Tibial nerve (tissue), 4 donors: ENCODE data around the gene BOLA3. TPM values are rescaled to one million over a fixed set of nuclear protein-coding genes. Genes with fewer than 3 reads are reported as not detected.
"Not testable (repeated sequence)": the region's sequence is repeated elsewhere in the genome, so short reads cannot be mapped to it uniquely, and the experiment has no call there.

ENCODE experiments used
- DNase-seq, 2 donors: peaks; one replicate each; pipeline ENCODE4 v3.0.0-alpha.2; 2019; ENCODE audit warnings: low spot score in 2 of 2
- H3K27ac ChIP-seq, 4 donors: fragments of 200-600 bp; sonication (generic) in 3 of 4; one replicate each; pipeline ENCODE4 v1.5.1; 2017 to 2019; ENCODE audit warnings: mild to moderate bottlenecking in 1 of 4
- H3K27me3 ChIP-seq, 2 donors: fragments of 200-600 bp; sonication (generic) in 1 of 2; one replicate each; pipeline versions ENCODE4 v1.5.1 to v1.6.0; 2017 to 2019
- H3K36me3 ChIP-seq, 3 donors: fragments of 200-600 bp; sonication (generic); one replicate each; pipeline ENCODE4 v1.5.1; 2018 to 2019
- H3K4me1 ChIP-seq, 4 donors: fragments of 200-600 bp; sonication (generic) in 3 of 4; one replicate each; pipeline ENCODE4 v1.5.1; 2017 to 2019
- H3K4me3 ChIP-seq, 4 donors: fragments of 200-600 bp; sonication (generic) in 3 of 4; one replicate each; pipeline ENCODE4 v1.5.1; 2017 to 2019; ENCODE audit warnings: mild to moderate bottlenecking in 1 of 4, moderate library complexity in 1 of 4
- H3K9me3 ChIP-seq, 4 donors: fragments of 200-600 bp; sonication (generic) in 3 of 4; one replicate each; pipeline ENCODE4 v1.5.1; 2017 to 2019
- CTCF ChIP-seq, 5 experiments: fragments of 200-600 bp in 3 of 5; fragments of 450-650 bp in 2 of 5; sonication (generic) in 3 of 5; IDR thresholded peaks; one replicate each; pipeline ENCODE4 v1.5.1; 2016 to 2019; ENCODE audit warnings: antibody characterized with exemption in 5 of 5, mild to moderate bottlenecking in 3 of 5, moderate library complexity in 2 of 5
- EP300 ChIP-seq, 2 donors: sonication (generic); formaldehyde crosslinking; IDR thresholded peaks; one replicate each; pipeline ENCODE4 v1.6.1; 2017; ENCODE audit warnings: antibody characterized with exemption in 2 of 2, mild to moderate bottlenecking in 1 of 2
- POLR2A ChIP-seq, 2 donors: fragments of 450-650 bp; IDR thresholded peaks; one replicate each; pipeline ENCODE4 v1.6.1; 2017; ENCODE audit warnings: antibody characterized with exemption in 2 of 2, mild to moderate bottlenecking in 2 of 2, moderate library complexity in 2 of 2
- WGBS, 2 donors: methylation state at CpG; one replicate each; pipeline ENCODE4 v1.1.5; 2018; 5-methylcytosine and 5-hydroxymethylcytosine counted together
- total RNA-seq, 4 donors: library from RNA; depleted of rRNA; stranded (reverse); fragments of >200 nt; gene quantifications; one replicate each; pipeline ENCODE4 v1.1.0, GENCODE V29; 2016

BOLA3 gene
- total RNA-seq, 4 donors from 2014 or later = 23.2 to 39.5 (median 25.8) TPM

- WGBS, 2 donors = 60 to 71% methylated on average over 7 of the region's 7 CpGs
- DNase-seq = peak in 1 of 2 donors; percentile 8
- TF ChIP-seq POLR2A (IDR thresholded peaks at IDR 0.05) (no peak), CTCF (IDR thresholded peaks at IDR 0.05) (no peak), EP300 (IDR thresholded peaks at IDR 0.05) (no peak)
- H3K9me3 ChIP-seq = no peaks in the 10 kb centered on the region
- peaks cover 0 to 92% (median 13%) of the 10 kb centered on the region in 3 donors for H3K36me3 ChIP-seq
- H3K4me1 ChIP-seq = peaks cover 0 to 4% (median 0%) of the 10 kb centered on the region in 4 donors
- no peaks in the 10 kb centered on the region for H3K27me3 ChIP-seq
- H3K4me3 ChIP-seq = no peak overlapping the region
- H3K27ac ChIP-seq = peak overlapping the region in 2 of 4 donors; percentile 36 to 70
These were observed 55.4 kb downstream of the BOLA3 start for GRCh38 chr2:74092275-74092674.

- H3K4me3 ChIP-seq = no peak overlapping the region
- no peaks in the 10 kb centered on the region for H3K9me3 ChIP-seq
- peak overlapping the region in 1 of 4 donors; percentile 67 for H3K27ac ChIP-seq
- H3K27me3 ChIP-seq = no peaks in the 10 kb centered on the region
- 91 to 94% methylated on average over 3 of the region's 3 CpGs for WGBS, 2 donors
- H3K36me3 ChIP-seq = peaks cover 0 to 89% (median 13%) of the 10 kb centered on the region in 3 donors
- peaks cover 0 to 4% (median 0%) of the 10 kb centered on the region in 4 donors for H3K4me1 ChIP-seq
- no peak for DNase-seq
- TF ChIP-seq EP300 (IDR thresholded peaks at IDR 0.05) (no peak), CTCF (IDR thresholded peaks at IDR 0.05) (no peak), POLR2A (IDR thresholded peaks at IDR 0.05) (no peak)
These were observed 56.3 kb downstream of the BOLA3 start for GRCh38 chr2:74091391-74091790.

GRCh38 chr2:74089816-74090745 lies 57.6 kb downstream of the BOLA3 start:
- no peak for TF ChIP-seq POLR2A (IDR thresholded peaks at IDR 0.05)
- Histone ChIP-seq H3K36me3 (peaks cover 0 to 85% (median 13%) of the 10 kb centered on the region in 3 donors), H3K4me1 (peaks cover 0 to 4% (median 0%) of the 10 kb centered on the region in 4 donors)

GRCh38 chr2:74088676-74089075 lies 59.0 kb downstream of the BOLA3 start:
- not testable (repeated sequence) for DNase-seq, H3K27ac ChIP-seq, H3K9me3 ChIP-seq, H3K4me1 ChIP-seq, H3K4me3 ChIP-seq, H3K27me3 ChIP-seq
- peaks cover 0 to 79% (median 13%) of the 10 kb centered on the region in 3 donors for H3K36me3 ChIP-seq
- WGBS, 2 donors = 93 to 99% methylated on average over 8 of the region's 8 CpGs

More at GRCh38 chr2:74089816-74090745, 57.6 kb downstream of the BOLA3 start:
- H3K27me3 ChIP-seq = no peaks in the 10 kb centered on the region
- 91 to 92% methylated on average over 24 to 25 of the region's 26 CpGs for WGBS, 2 donors
- no peak overlapping the region for H3K4me3 ChIP-seq
- H3K27ac ChIP-seq = no peak overlapping the region
- no peak for DNase-seq
- no peaks in the 10 kb centered on the region for H3K9me3 ChIP-seq

- peaks cover 0 to 4% (median 0%) of the 10 kb centered on the region in 4 donors for H3K4me1 ChIP-seq
- TF ChIP-seq POLR2A (IDR thresholded peaks at IDR 0.05) = no peak
- no peak for TF ChIP-seq CTCF (IDR thresholded peaks at IDR 0.05)
- TF ChIP-seq EP300 (IDR thresholded peaks at IDR 0.05) = no peak
- 96 to 97% methylated on average over 12 to 16 of the region's 16 CpGs for WGBS, 2 donors
- H3K4me3 ChIP-seq = no peak overlapping the region
- peaks cover 0 to 79% (median 13%) of the 10 kb centered on the region in 3 donors for H3K36me3 ChIP-seq
- no peak overlapping the region for H3K27ac ChIP-seq
- H3K9me3 ChIP-seq = no peaks in the 10 kb centered on the region
- no peak for DNase-seq
- H3K27me3 ChIP-seq = no peaks in the 10 kb centered on the region
These were observed 60.0 kb downstream of the BOLA3 start for GRCh38 chr2:74087696-74088095.

GRCh38 chr2:74086021-74086420 lies 61.7 kb downstream of the BOLA3 start:
- Histone ChIP-seq H3K27me3 (no peaks in the 10 kb centered on the region), H3K9me3 (no peaks in the 10 kb centered on the region), H3K4me1 (no peaks in the 10 kb centered on the region), H3K27ac (no peak overlapping the region), H3K4me3 (no peak overlapping the region), H3K36me3 (peaks cover 0 to 70% (median 9%) of the 10 kb centered on the region in 3 donors)
- DNase-seq = no peak
- TF ChIP-seq POLR2A (IDR thresholded peaks at IDR 0.05) (no peak), CTCF (IDR thresholded peaks at IDR 0.05) (no peak), EP300 (IDR thresholded peaks at IDR 0.05) (no peak)
- WGBS, 2 donors = 92% methylated on average over 6 of the region's 6 CpGs
